SKM-1 (cell line): ENCODE data around the gene LENEP.
A peak's percentile ranks its signal among the peaks of the same experiment; 100 is the strongest.

Source experiments
- DNase-seq: peaks from one replicate; lab custom pipeline; 2025; ENCODE audit not compliant: unreplicated experiment; lab: John Stamatoyannopoulos, UW

Gene LENEP

GRCh38 chr1:154998818-154999570 lies 5.6 kb downstream of the LENEP start:
- DNase-seq, result peak; percentile 90

GRCh38 chr1:154999571-155000410 lies 6.4 kb downstream of the LENEP start:
- no peak for DNase-seq

- DNase-seq, result no peak
Measured at GRCh38 chr1:155000411-155000725, 7.0 kb downstream of the LENEP start.

GRCh38 chr1:155000726-155001424 lies 7.5 kb downstream of the LENEP start:
- DNase-seq, result peak; percentile 96

- DNase-seq, result no peak
Measured at GRCh38 chr1:155001425-155001674, 8.0 kb downstream of the LENEP start.

GRCh38 chr1:155001675-155002463 lies 8.5 kb downstream of the LENEP start:
- DNase-seq, result peak; percentile 100

GRCh38 chr1:155002464-155003226 lies 9.3 kb downstream of the LENEP start, which contains the start of gene ZBTB7B:
TSS of gene ZBTB7B (plus strand) at chr1:155002802. CDS start at chr1:155014661, 11,859 bp downstream.
- DNase-seq, result peak; percentile 94

- no peak for DNase-seq
Measured at GRCh38 chr1:155003227-155003765, 9.9 kb downstream of the LENEP start.

- DNase-seq, result no peak
Measured at GRCh38 chr1:155003766-155004351, 10.5 kb downstream of the LENEP start.

- DNase-seq, result no peak
Measured at GRCh38 chr1:155004352-155005075, 11.1 kb downstream of the LENEP start.

GRCh38 chr1:155005076-155006011 lies 12.0 kb downstream of the LENEP start:
- no peak for DNase-seq

GRCh38 chr1:155006601-155007101 lies 13.3 kb downstream of the LENEP start:
- peak; percentile 90 for DNase-seq

GRCh38 chr1:155007251-155007828 lies 14.0 kb downstream of the LENEP start:
- no peak for DNase-seq

GRCh38 chr1:155008015-155008941 lies 14.9 kb downstream of the LENEP start:
- DNase-seq, result no peak

GRCh38 chr1:155009221-155009711 lies 15.9 kb downstream of the LENEP start:
- DNase-seq, result no peak

- DNase-seq, result no peak
Measured at GRCh38 chr1:155009742-155010141, 16.4 kb downstream of the LENEP start.
